Epidermal melanocyte (primary cell): ENCODE measurements around the gene AREL1.
"Not testable (repeated sequence)": the region's sequence is repeated elsewhere in the genome, so short reads cannot be mapped to it uniquely, and the experiment has no call there.

Source experiments
- DNase-seq: peaks from one replicate; pipeline ENCODE4 v3.0.0; 2011; ENCODE audit warnings: low spot score; ENCODE audit not compliant: insufficient read length

Gene AREL1, protein sequence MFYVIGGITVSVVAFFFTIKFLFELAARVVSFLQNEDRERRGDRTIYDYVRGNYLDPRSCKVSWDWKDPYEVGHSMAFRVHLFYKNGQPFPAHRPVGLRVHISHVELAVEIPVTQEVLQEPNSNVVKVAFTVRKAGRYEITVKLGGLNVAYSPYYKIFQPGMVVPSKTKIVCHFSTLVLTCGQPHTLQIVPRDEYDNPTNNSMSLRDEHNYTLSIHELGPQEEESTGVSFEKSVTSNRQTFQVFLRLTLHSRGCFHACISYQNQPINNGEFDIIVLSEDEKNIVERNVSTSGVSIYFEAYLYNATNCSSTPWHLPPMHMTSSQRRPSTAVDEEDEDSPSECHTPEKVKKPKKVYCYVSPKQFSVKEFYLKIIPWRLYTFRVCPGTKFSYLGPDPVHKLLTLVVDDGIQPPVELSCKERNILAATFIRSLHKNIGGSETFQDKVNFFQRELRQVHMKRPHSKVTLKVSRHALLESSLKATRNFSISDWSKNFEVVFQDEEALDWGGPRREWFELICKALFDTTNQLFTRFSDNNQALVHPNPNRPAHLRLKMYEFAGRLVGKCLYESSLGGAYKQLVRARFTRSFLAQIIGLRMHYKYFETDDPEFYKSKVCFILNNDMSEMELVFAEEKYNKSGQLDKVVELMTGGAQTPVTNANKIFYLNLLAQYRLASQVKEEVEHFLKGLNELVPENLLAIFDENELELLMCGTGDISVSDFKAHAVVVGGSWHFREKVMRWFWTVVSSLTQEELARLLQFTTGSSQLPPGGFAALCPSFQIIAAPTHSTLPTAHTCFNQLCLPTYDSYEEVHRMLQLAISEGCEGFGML

GRCh38 chr14:74712499-74713394 lies at the start of gene AREL1, which contains the start of gene FCF1:
Gene AREL1 (minus strand): TSS chr14:74713080. CDS start chr14:74685615, 27,465 bp downstream.
Gene FCF1 (plus strand): TSS chr14:74713144. CDS start chr14:74713198, 54 bp downstream.
- peak; percentile 98 for DNase-seq

DNA sequence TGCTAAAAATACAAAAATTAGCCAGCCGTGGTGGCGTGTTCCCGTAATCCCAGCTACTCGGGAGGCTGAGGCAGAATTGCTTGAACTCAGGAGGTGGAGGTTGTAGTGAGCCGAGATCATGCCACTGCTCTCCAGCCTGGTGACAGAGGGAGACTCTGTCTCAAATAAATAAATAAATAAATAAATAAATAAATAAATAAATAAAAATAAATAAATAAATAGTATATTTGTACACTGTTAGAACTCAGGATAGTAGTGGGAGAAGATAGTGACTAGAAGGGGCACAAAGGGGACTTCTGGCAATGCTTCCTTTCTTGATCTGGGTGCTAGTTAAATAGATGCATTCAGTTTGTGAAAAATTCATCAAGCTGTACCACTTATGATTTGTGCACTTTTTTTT lies 45.6 kb upstream of the AREL1 start:
- DNase-seq = not testable (repeated sequence)

DNA sequence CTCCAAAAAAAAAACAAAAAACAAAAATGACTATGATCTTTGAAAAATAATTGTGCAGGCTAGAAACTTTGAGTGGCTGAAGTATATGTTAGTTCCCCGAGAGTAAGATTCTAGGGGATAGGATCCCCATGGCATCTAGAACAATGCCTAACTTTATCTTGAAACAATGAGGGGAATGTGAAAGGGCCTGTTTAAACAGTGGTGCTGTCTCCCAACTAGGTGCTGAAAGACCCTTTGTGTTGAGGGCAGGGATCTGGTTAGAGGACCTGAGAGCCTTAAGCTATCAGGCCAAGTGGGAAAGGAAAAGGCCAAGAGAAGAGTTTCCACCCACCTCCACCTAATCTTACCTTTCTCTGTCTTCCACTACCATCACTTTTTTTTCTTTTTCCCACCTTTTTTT lies 43.4 kb upstream of the AREL1 start:
- no peak for DNase-seq

- DNase-seq = no peak
These were observed 42.0 kb upstream of the AREL1 start for GRCh38 chr14:74754899-74755298.

DNA sequence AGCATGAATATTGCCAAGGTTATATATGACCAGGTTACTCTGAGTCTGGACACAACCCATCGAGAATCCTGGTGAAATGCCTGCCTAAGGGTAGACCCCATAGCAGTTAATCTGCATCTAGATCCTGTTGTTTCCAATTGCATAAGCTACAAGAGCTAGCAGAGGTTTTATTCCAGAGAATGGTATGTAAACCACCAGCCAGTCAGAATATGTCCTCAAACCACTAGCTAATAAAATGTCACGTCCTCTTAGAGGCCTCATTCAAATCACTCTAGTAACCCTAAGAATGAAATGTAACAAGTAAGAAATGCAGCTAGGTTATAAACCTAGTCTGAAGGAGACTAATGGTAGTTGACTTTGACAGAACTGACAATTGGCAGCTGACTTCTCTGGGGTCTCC lies 41.3 kb upstream of the AREL1 start:
- DNase-seq = no peak

DNA sequence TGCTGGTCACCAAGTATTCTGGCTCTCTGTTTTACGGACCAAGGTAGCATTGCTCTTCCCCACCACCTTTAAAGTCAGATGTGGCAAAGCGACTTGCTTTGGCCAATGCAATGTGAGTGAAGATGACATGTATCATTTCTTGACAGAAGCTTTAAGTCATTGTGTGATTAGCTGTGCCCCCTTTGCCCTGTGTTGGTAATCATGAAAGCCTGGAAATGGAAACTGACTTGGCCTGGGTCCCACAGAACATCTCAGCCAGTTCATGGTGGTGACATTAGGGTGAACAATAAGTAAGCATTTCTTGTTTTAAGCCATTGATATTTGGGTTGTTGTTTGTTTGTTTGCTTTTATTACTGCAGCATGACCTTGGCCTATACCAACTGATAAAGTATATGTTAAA lies 34.4 kb upstream of the AREL1 start:
- DNase-seq = no peak

DNA sequence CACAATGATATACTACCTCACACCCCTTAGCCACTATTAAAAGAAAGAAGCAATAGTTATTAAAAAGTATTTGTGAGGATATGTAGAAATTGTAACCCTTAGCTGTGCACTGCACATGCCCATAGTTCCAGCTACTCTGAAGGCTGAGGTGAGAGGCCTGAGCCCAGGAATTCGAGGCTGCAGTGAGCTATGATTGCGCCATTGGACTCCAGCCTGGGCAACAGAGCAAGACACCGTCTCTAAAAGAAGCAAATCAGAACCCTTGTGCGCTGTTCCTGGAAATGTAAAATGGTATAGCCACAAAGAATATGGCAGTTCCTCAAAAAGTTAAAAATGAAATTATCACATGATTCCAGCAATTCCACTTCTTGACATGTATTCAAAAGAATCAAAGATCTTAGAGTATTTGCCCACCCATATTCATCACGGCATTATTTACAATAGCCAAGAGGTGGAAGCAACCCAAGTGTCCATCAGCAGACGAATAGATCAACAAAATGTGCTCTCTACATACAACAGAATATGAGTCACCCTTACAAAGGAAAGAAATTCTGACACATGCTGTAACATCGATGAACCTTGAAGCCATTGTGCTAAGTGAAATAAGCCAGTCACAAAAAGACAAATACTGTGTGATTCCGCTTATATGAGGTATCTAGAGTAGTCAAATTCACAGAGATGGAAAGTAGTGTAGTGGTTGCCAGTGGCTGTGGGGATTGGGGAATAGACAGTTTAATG lies 26.6 kb upstream of the AREL1 start:
- DNase-seq = no peak

DNA sequence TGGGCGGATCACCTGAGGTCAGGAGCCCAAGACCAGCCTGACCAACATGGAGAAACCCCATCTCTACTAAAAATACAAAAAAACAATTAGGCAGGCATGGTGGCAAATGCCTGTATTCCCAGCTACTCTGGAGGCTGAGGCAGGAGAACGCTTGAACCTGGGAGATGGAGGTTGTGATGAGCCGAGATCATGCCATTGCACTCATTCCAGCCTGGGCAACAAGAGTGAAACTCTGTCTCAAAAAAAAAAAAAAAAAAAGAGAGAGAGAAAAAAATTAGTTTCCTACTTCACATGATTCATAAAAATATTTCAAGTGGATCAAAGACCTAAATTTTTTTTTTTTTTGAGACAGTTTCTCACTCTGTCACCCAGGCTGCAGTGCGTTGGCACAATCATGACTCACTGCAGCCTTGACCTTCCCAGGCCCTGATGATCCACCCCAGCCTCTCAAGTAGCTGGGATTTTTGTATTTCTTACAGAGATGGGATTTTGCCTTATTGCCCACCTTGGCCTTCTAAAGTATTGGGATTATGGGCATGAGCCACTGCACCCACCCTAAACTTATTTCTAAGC lies 25.0 kb upstream of the AREL1 start:
- DNase-seq = no peak

DNA sequence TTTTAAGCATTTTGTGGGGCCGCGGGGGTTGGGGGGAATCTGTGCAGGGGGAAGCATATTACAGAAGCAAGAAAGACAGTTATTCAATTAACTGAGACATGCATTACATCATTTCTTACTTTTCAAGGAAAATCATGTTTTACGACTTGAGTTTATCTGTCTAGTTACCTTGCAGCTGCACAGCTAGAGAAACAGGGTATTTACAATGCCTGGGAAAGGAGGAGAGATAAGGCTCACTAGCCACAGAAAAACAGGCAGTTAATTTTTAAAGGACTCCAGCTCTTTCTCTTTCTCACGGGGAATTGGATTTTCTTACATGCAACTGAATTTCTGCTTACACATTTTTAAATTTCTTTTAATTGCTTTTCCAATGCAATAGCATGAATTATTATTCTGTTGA lies 22.2 kb upstream of the AREL1 start:
- DNase-seq = no peak

DNA sequence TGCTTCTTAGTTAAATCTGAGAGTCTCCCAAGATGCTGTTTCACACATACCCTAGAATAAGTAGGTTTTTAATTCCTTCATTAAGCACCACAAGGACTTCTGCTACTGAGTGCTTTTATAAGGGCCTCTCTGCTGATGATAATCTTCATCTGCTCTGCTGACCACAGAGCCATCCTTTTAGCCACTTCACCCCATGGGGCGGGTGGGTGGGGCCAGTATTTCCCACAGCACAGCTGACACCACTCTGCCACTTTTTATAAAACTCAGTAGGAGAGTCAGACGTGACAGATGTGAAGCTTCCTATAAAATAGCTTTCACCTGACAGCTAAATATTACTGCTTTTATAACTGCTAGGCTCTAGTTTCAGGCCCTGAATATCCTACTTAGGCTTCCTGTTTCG lies 20.3 kb upstream of the AREL1 start:
- no peak for DNase-seq

DNA sequence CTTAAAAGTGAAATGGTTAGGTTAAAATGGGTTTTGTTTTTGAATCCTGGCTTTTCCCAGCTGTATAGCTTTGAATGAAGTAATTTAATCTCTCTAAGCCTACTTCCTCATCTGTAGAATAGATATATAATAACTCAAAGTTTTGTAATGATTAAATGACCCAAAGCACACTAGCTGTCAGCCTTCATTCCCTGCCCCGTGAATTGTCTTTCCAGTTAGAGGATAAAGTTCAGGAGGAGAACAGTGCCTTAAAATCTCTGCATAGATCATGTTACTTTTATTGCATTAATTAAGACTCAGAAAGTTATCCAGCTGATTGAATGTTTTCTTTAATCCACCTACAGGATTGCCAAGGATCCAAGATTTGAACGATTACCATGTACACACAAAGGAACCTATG lies 19.5 kb upstream of the AREL1 start:
- no peak for DNase-seq

DNA sequence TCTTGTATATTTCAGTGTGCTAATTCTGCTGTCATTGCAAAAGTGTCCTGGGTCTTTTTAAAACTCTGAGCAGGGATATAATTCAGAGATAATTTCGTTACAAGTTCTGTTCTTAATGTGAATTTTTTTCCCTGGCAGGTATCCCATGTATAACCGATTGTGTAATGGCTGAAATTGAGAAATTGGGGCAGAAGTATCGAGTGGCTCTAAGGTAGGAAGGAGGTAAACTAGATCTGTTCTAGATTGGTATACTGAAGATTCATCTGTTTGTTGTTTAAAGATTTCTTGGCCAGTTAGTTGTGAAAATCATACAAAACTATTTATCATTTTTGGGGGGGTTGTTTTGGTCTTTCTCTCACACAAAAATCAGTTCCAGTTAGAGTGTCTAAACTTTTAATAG lies 10.3 kb upstream of the AREL1 start:
- DNase-seq = no peak

- DNase-seq = no peak
These were observed 7.6 kb upstream of the AREL1 start for GRCh38 chr14:74720526-74720925.

- no peak for DNase-seq
These were observed 485 bp upstream of the AREL1 start for GRCh38 chr14:74713395-74713735.

DNA sequence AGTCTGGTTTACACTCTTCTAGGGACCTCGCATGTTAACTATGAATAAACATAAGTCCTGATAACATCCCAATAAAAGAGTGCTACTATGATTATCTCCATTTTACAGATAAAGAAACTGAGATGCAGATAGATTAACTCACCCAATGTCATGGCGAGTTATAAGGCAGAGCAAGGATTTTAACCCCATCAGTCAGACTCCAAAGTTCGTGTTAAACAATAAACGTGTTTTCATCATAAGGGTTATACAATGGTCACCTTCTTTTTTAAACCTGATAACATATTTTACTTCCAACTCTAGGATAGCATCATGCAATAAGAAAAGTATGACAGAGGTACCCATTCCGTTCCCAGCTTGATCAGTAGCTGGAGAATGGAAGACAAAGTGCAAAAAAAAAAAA lies 1.2 kb downstream of the AREL1 start:
- no peak for DNase-seq

DNA sequence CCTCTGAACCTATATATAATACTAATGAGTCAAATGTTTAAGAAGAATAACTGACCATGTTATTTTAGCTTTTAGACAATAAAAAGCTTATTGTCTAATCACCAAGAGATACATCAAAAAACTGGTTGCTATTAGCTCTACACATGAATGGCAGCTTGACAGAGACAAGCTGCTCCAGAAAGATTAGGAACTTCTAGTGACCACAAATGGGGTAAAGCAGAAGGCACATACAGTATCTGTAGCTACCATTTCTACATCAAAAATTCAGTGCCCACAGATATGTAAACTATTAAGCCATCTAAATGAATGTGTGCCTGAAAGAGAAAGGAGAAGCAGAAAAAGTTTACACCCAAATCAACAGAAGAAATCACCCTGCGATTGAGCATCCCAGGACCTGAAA lies 2.4 kb downstream of the AREL1 start:
- DNase-seq = no peak

GRCh38 chr14:74705613-74706500 lies 7.0 kb downstream of the AREL1 start:
- DNase-seq = no peak

GRCh38 chr14:74704656-74705055 lies 8.2 kb downstream of the AREL1 start:
- DNase-seq = no peak

- DNase-seq = no peak
These were observed 9.8 kb downstream of the AREL1 start for GRCh38 chr14:74703043-74703442.

GRCh38 chr14:74702293-74702692 lies 10.6 kb downstream of the AREL1 start:
- DNase-seq = no peak
